ENCODE measurements around the gene RAD23B.

Gene RAD23B

DNA sequence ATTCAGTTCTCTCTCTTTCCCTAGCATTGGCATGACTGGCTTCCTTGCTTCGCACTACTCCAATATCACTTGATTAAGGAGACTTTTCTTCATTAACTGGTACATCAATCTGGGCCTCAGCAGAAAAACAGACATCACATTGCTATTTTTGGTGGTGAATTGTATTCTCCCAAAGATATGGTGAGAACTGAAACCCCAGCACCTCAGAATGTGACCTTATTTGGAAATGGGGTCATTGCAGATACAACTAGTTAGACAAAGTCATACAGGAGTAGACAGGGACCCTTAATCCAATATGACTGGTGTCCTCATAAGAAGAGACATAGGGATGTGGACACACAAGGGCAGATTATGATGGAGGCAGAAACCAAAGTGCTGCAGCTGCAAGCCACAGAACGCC is 7.5 kb upstream of the RAD23B start:
- no peak for DNase-seq (ENCODE audit: low read depth)
- no peak overlapping the region for H3K4me3 ChIP-seq (replicated peaks; ENCODE audit: low read depth, low read length)
- TF ChIP-seq, protein P1, sequence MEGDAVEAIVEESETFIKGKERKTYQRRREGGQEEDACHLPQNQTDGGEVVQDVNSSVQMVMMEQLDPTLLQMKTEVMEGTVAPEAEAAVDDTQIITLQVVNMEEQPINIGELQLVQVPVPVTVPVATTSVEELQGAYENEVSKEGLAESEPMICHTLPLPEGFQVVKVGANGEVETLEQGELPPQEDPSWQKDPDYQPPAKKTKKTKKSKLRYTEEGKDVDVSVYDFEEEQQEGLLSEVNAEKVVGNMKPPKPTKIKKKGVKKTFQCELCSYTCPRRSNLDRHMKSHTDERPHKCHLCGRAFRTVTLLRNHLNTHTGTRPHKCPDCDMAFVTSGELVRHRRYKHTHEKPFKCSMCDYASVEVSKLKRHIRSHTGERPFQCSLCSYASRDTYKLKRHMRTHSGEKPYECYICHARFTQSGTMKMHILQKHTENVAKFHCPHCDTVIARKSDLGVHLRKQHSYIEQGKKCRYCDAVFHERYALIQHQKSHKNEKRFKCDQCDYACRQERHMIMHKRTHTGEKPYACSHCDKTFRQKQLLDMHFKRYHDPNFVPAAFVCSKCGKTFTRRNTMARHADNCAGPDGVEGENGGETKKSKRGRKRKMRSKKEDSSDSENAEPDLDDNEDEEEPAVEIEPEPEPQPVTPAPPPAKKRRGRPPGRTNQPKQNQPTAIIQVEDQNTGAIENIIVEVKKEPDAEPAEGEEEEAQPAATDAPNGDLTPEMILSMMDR (IDR thresholded peaks at IDR 0.05; ENCODE audit: low read length, missing control alignments), result no peak

DNA sequence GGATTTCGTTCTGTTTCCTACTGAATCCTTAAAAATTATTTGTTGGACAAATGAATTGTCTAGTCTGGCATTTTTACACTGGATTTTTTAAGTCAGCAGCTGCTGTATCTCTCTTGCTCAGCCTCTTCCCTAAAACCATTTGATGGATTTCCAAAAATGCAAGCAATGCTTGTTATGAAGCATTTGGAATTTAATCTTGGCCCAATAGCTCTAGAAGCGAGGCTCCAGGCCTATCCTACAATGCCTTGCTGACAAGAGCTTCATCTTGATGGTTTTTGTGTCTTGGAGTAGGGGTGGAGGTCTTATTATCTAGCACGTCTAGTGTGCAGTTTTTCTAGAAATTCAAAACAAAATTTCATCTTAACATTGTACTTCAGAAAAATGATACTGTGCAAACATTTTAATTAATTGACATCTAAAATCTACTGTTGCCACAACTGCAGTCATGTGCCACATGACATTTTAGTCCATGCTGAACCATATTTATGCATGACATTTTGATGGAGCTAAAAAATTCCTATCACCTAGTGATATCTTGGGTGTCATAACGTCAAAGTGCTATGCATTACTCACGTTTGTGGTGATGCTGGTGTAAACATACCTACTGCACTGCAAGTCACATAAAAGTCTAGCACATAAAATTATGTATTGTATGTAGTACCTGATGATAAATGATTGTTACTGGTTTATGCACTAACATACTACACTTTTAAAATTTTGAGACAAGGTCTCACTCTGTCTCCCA is 5.9 kb upstream of the RAD23B start:
- TF ChIP-seq, protein P1 (IDR thresholded peaks at IDR 0.05; ENCODE audit: low read length, missing control alignments), result no peak
- DNase-seq (ENCODE audit: low read depth), result peak; percentile 53
- no peak overlapping the region for H3K4me3 ChIP-seq (replicated peaks; ENCODE audit: low read depth, low read length)

DNA sequence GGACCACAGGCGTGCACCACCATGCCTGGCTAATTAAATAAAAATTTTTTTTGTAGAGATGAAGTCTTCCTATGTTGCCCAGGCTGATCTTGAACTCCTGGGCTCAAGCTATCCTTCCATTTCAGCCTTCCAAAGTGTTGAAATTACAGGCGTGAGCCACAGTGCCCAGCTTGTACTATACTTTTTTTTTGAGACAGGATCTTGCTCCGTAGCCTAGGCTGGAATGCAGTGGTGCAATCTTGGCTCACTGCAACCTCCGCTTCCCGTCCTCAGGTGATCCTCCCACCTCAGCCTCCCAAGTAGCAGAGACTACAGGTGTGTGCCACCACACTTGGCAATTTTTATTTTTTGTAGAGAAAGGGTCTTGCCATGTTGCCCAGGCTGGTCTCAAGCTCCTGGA is 5.3 kb upstream of the RAD23B start:
- TF ChIP-seq, protein P1 (IDR thresholded peaks at IDR 0.05; ENCODE audit: low read length, missing control alignments), result no peak
- H3K4me3 ChIP-seq (replicated peaks; ENCODE audit: low read depth, low read length), result no peak overlapping the region
- no peak for DNase-seq (ENCODE audit: low read depth)

DNA sequence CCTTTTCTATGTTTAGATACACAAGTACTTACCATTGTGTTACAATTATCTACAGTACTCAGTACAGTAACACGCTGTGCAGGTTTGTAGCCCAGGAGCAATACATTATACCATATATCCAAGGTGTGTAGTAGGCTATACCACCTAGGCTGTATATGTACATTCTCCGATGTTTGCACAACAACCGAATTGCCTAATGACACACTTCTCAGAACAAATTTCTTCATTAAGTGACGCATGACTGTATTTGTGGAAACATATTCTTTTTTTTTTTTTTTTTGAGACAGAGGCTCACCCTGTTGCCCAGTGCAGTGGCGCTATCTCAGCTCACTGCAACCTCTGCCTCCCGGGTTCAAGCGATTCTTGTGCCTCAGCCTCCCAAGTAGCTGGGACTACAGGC is 4.0 kb upstream of the RAD23B start:
- TF ChIP-seq, protein P1 (IDR thresholded peaks at IDR 0.05; ENCODE audit: low read length, missing control alignments), result no peak
- DNase-seq (ENCODE audit: low read depth), result no peak

DNA sequence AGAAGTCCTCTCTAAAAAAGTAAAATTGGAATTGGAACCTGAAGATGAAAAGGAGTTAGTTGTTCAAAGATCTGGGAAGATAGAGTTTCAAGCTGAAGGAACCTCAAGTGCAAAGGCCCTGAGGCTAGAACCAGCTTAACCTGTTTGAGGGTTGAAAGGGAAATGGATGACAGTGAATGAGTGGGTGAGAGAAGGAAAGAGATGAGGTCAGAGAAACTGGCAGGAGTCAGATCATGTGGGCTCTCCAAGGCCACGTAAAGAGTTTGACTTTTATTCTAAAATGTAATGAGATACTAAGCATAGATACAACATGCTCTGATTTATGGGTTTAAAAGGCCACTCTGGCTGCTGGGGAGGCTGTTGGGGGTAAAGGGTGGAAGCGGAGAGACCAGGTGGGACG is 2.5 kb upstream of the RAD23B start:
- TF ChIP-seq, protein P1 (IDR thresholded peaks at IDR 0.05; ENCODE audit: low read length, missing control alignments), result no peak
- H3K4me3 ChIP-seq (replicated peaks; ENCODE audit: low read depth, low read length), result no peak overlapping the region
- no peak for DNase-seq (ENCODE audit: low read depth)

More for the DNA sequence above, 4.0 kb upstream of the RAD23B start:
- no peak overlapping the region for H3K4me3 ChIP-seq (replicated peaks; ENCODE audit: low read depth, low read length)

DNA sequence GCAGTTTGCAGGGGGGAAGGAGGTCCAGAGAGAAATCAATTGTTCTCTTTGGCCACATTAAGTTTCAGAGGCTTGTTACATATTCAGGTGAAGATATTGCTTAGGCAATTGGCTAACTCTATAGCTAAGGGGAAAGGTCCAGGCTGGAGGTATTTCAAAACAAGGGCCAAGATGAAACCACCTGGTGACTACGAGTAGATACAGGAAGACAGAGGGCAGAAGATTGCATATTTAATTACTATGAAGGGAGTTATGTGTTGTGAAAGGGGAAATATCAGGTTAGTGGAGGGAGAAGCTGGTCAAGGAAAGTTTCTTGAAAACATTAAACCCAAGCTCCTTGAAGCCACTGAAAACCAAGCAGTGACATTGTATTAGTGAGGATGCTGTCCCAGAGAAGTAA is 1.9 kb upstream of the RAD23B start:
- no peak for DNase-seq (ENCODE audit: low read depth)
- H3K4me3 ChIP-seq (replicated peaks; ENCODE audit: low read depth, low read length), result no peak overlapping the region

More for the DNA sequence above, 1.9 kb upstream of the RAD23B start:
- TF ChIP-seq, protein P1 (IDR thresholded peaks at IDR 0.05; ENCODE audit: low read length, missing control alignments), result no peak
